IPS-18c (cell line): ENCODE results near the gene DSEL.

Source experiments
- H3K4me3 ChIP-seq: 2 replicates; pipeline ENCODE4 v1.7.0; 2013; ENCODE audit warnings: low read depth, mild to moderate bottlenecking, low read length, moderate library complexity; ENCODE audit not compliant: insufficient read depth
- H3K9me3 ChIP-seq: one replicate; pipeline ENCODE4 v1.6.1; 2013; ENCODE audit warnings: mild to moderate bottlenecking, low read length, moderate library complexity; ENCODE audit not compliant: control insufficient read depth, insufficient read depth

The DSEL gene

DNA sequence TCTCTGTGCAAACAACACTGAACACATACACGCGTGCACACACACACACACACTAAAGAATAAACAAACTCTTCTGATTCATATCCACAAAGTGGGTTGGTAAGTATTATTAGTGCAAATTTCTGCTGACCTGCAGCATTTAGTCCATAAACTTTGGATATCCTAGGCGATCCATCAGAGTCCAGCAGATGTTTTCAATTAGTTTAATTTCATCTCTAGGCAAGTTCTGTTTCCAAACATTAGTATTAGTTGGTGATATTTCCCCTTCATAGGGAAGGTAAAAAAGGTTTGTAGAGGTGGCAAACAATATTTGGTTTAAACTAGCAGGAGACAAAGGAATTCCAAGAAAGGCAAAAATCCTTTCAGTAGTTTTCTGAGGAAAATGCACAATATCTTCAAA lies 5.7 kb downstream of the DSEL start:
- H3K4me3 ChIP-seq: no peak overlapping the region
- H3K9me3 ChIP-seq: no peaks in the 10 kb centered on the region

DNA sequence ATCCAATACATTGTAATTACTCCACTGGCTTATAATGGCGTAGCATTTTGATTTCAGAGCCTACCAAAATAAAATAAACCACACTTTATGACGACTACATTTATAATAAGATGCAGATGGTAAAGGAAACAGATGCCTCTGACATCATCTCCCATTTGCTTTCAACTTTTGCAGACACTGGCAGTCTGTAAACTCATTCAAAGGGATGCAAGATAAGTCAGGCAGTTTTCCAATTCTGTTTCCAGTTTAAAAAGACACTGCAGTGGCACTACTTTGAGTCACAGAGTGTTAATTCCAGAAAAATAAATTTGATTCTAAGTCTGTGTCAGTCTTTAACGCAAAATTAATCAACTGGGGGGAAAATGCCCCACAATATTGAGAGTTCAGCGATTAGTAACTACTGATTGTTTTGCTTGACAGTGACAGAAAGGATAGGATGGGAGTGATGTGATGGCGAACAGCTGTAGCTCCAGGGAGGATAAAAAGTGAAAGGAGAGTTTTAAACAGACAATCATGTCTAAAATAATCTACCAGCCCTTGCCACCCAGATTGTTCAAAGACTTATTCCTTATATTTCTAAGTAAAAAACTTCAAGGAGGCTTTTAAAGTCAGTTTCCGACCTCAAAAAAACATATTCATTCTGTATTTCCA lies 6.7 kb downstream of the DSEL start:
- Histone ChIP-seq H3K4me3 (no peak overlapping the region), H3K9me3 (no peaks in the 10 kb centered on the region)

DNA sequence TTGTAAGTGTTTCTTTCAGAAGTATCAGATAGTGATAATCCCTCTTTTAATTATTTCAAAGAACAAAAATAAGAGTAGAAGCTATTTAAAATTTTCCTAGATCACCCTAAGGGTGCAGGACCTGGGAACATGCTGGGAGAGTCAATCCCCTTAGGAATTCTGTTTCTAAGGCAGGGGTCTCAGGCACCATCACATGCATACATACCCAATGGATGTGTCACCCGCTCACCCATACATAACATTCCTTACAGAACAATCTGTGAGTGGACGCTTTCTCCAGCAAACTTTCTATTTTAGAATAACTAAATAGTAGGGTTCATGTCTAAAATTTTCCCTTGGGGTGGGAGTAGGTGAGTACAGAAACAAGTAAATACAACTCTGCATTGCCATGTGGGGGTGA lies 8.4 kb downstream of the DSEL start:
- Histone ChIP-seq H3K4me3 (no peak overlapping the region), H3K9me3 (no peaks in the 10 kb centered on the region)

DNA sequence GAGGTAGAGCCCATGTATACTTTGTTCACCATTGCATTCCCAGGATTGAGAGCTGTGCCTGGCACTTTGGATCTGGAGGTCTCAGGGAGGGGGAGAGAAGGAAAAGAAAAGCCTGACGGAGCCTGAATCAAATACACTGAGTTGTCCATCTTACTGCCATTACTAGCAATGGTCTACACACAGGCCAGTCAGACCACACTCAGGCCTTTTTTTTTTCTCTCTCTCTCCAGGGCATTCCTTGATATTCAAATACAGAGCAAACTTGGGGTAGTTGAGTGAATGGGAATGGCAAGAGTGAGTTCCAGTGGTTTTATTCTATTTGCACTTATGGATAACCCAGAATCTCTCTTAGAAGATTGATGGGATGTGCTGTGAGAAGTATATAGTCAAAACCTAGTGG lies 11.8 kb downstream of the DSEL start:
- Histone ChIP-seq H3K9me3 (no peaks in the 10 kb centered on the region), H3K4me3 (no peak overlapping the region)

GRCh38 chr18:67500522-67501205 lies 15.9 kb downstream of the DSEL start:
- no peak overlapping the region for H3K4me3 ChIP-seq
- no peaks in the 10 kb centered on the region for H3K9me3 ChIP-seq

DNA sequence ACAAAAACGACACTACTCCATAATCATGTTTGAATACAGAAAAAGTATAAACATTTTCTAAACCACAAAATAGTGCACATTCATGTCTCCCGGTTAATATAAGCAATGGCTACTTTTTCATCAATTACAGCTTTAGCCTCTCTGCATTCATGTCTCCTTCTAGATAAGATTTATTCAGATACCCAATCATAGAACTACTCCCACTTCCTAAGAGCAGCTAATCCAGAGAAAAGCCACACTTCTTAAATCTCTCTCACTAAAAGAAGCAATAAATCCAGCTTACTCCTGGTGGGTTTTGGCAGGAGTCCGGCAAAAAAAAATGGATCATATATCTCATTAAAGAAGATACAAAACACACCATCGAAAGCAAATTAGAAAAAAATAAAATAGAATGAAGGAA lies 20.1 kb downstream of the DSEL start:
- Histone ChIP-seq H3K4me3 (no peak overlapping the region), H3K9me3 (no peaks in the 10 kb centered on the region)

- Histone ChIP-seq H3K9me3 (no peaks in the 10 kb centered on the region), H3K4me3 (no peak overlapping the region)
Measured at GRCh38 chr18:67486534-67486933, 30.0 kb downstream of the DSEL start.

DNA sequence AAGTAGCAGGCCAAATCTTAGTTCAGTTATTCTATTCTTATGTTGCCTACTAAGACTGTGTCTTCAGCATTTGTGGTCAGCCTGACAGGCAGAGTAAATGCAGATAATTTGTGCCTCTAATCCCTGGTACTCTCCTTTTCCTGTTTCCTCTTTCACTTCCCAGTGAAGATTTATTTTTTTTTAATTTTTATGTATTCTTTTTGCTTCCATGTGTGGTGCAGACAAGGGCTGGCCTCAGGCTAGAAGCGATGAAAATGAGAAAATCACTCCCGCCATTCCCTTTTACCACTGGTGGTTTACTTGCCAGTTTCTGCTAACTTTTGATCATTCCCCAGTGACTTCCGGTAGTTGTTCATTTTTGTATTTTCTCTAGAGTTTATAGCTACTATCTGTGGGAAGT lies 30.9 kb downstream of the DSEL start:
- no peak overlapping the region for H3K4me3 ChIP-seq
- H3K9me3 ChIP-seq: no peaks in the 10 kb centered on the region

DNA sequence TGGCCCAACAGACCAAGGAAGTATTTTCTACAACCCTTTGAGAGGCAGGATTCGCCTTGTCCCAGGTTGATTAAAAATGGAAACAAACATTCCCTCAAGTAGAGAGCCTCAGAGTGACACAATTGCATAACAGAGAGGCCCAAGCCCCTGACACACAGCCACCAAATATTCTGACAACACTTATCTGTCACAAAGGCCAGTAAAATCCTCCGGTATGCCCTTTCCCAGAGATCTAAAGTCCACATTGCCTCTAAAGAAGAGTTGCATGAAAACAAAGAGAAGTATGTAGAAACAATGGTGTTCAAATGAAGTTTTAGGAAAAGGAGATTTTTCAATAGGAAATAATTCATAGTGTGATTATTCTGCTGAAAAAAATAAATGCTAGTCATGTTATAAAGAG lies 32.1 kb downstream of the DSEL start:
- H3K4me3 ChIP-seq: no peak overlapping the region
- no peaks in the 10 kb centered on the region for H3K9me3 ChIP-seq

DNA sequence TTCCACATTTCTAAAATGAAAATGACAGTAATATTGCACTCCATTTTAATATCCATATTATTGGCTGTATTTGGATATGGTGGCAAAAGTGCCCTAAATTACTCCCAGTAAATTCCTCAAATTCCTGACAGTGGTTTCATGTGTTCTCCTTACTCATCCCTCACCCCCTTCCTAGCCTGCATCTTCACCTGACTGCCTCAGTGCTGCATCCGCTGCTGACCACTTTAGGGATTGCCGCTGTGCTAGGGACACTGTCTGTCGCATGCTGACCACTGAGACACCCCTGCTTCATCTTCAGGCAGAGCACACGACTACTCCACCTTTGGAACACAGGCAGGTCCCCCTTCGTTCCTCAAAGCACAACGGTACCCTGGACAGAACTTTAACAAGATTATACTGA lies 32.6 kb downstream of the DSEL start:
- Histone ChIP-seq H3K9me3 (no peaks in the 10 kb centered on the region), H3K4me3 (no peak overlapping the region)

DNA sequence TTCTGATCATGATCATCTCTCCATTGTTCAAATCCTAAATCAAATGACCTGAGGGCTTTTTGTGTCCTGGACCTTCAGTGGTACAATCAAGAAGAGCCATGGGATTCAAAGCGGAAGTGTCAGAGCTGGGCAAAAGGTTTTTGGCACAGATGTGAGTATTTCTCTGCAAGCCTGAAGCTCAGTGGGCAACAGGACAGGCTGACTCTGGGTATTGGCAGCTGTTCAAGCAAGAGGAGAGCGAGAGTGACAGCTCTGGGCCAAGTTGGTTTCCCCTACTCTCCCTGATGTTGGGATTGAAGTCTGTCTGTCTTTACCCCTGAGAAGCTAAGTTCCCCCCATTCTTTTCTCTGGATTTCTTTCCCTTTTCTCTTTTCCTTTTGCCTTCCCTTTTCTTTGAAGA lies 33.3 kb downstream of the DSEL start:
- no peaks in the 10 kb centered on the region for H3K9me3 ChIP-seq

GRCh38 chr18:67478249-67478648 lies 38.3 kb downstream of the DSEL start:
- no peak overlapping the region for H3K4me3 ChIP-seq

More for the DNA sequence above, 33.3 kb downstream of the DSEL start:
- H3K4me3 ChIP-seq: no peak overlapping the region

DNA sequence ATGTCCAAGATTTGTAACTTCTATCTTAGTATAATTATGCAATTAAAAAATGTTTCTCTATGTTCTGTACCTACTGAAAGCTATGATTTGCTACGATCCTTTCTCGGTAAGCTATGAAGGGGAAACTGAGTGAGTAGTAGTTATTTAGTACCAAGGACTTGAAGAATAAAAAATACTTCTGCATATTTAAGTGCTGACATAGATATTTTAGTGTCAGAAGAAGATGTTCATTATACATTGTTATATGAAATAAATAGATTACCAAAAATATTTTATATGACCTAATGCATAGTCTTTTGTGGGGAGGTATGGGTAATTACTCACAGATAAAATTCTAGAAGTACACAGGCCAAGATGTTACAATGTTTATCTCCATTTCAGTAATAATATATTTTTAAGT lies 39.0 kb downstream of the DSEL start:
- Histone ChIP-seq H3K4me3 (no peak overlapping the region), H3K9me3 (no peaks in the 10 kb centered on the region)

More at GRCh38 chr18:67478249-67478648, 38.3 kb downstream of the DSEL start:
- H3K9me3 ChIP-seq: no peaks in the 10 kb centered on the region

GRCh38 chr18:67476585-67476984 lies 39.9 kb downstream of the DSEL start:
- Histone ChIP-seq H3K4me3 (no peak overlapping the region), H3K9me3 (no peaks in the 10 kb centered on the region)

GRCh38 chr18:67475673-67476072 lies 40.8 kb downstream of the DSEL start:
- H3K9me3 ChIP-seq: no peaks in the 10 kb centered on the region
- H3K4me3 ChIP-seq: no peak overlapping the region

GRCh38 chr18:67468038-67468437 lies 48.5 kb downstream of the DSEL start:
- H3K4me3 ChIP-seq: no peak overlapping the region
- no peaks in the 10 kb centered on the region for H3K9me3 ChIP-seq

DNA sequence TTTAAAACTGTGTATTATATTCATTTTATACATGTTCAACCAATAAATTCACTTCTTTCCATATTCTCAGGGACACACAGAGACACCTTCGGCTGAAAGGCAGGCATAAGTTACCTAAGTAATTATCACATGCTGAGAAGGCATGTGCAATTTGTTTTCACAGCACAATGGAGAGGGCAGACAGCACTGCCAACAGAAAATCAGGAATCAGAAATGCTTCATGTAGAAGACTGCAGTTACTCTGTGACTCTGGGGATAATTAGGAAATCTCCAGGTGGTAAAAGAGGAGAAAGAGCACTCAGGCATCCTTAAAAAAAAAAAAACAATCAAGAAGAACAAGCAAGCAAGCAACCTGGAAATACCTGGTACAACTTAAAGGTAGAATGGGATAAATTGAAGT lies 49.3 kb downstream of the DSEL start:
- Histone ChIP-seq H3K9me3 (no peaks in the 10 kb centered on the region), H3K4me3 (no peak overlapping the region)

DNA sequence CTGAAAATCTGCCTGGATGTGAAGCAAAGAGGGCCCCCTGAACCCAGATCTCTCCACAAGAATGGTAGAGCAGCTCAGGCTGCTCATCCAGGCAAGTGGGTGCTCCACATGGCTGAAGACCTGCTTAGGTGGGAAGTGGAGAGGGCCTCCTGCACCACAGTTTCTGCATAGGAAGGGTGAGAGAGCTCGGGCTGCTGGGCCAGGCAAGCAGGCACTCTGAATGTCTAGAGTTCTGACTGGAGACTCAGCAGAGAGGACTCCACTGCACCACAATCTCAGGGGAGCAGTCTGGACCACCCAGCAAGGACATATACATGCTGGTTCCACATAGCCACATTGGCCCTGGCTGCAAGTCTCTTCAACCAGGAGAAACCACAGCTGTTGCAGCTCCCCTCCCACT lies 52.0 kb downstream of the DSEL start:
- Histone ChIP-seq H3K9me3 (no peaks in the 10 kb centered on the region), H3K4me3 (no peak overlapping the region)

DNA sequence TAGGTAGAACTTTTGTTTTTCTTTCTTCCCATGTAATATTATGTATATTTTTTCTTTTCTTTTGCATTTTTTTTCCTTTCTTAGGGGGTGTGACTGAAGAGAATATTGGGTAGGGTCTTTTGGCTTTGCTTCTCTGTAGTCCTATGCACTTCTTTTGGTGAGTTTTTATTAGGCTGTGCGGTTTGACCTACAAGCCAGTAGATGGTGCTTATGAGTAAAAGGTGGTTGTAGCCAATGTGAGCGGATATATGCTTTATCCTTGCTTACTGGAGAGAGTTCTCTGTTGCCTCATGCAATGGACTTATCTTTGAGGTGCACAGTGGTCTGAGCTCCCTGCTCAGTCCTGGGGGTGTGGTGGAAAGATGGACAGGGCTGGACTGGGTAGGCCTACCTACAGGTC lies 52.7 kb downstream of the DSEL start:
- Histone ChIP-seq H3K9me3 (no peaks in the 10 kb centered on the region), H3K4me3 (no peak overlapping the region)
